Effector CD8-positive, alpha-beta T cell (primary cell): ENCODE data around the gene MED12L.
"Not testable (repeated sequence)": the region's sequence is repeated elsewhere in the genome, so short reads cannot be mapped to it uniquely, and the experiment has no call there.

ENCODE experiments used
- DNase-seq: peaks from one replicate; lab custom pipeline; 2025; lab: John Stamatoyannopoulos, UW

The MED12L gene

GRCh38 chr3:151214459-151214858 lies 129.0 kb downstream of the MED12L start:
- no peak for DNase-seq

GRCh38 chr3:151216641-151217607 lies 131.5 kb downstream of the MED12L start:
- no peak for DNase-seq

- no peak for DNase-seq
Measured at GRCh38 chr3:151218136-151218535, 132.7 kb downstream of the MED12L start.

GRCh38 chr3:151219056-151219455 lies 133.6 kb downstream of the MED12L start:
- DNase-seq: no peak

- DNase-seq: no peak
Measured at GRCh38 chr3:151224268-151224866, 138.9 kb downstream of the MED12L start.

GRCh38 chr3:151225040-151225975 lies 139.8 kb downstream of the MED12L start:
- DNase-seq: no peak

- DNase-seq: no peak
Measured at GRCh38 chr3:151226088-151226563, 140.7 kb downstream of the MED12L start.

GRCh38 chr3:151226825-151227224 lies 141.4 kb downstream of the MED12L start:
- no peak for DNase-seq

GRCh38 chr3:151227266-151227806 lies 141.9 kb downstream of the MED12L start:
- no peak for DNase-seq

GRCh38 chr3:151227807-151228665 lies 142.6 kb downstream of the MED12L start:
- peak; percentile 58 for DNase-seq

- no peak for DNase-seq
Measured at GRCh38 chr3:151228666-151229040, 143.2 kb downstream of the MED12L start.

- no peak for DNase-seq
Measured at GRCh38 chr3:151230646-151231045, 145.2 kb downstream of the MED12L start.

GRCh38 chr3:151232403-151232802 lies 146.9 kb downstream of the MED12L start:
- not testable (repeated sequence) for DNase-seq

GRCh38 chr3:151232991-151233390 lies 147.5 kb downstream of the MED12L start:
- no peak for DNase-seq

- no peak for DNase-seq
Measured at GRCh38 chr3:151234825-151235224, 149.4 kb downstream of the MED12L start.

- DNase-seq: no peak
Measured at GRCh38 chr3:151236316-151236715, 150.9 kb downstream of the MED12L start.

- no peak for DNase-seq
Measured at GRCh38 chr3:151236736-151237135, 151.3 kb downstream of the MED12L start.

GRCh38 chr3:151242006-151242405 lies 156.5 kb downstream of the MED12L start:
- not testable (repeated sequence) for DNase-seq

GRCh38 chr3:151248772-151249337 lies 163.4 kb downstream of the MED12L start:
- no peak for DNase-seq

GRCh38 chr3:151256749-151257148 lies 171.3 kb downstream of the MED12L start:
- no peak for DNase-seq
